ENCODE data around the gene ADARB1.

The ADARB1 gene

GRCh38 chr21:45125357-45125756 lies 51.0 kb downstream of the ADARB1 start:
- H3K27ac ChIP-seq (ENCODE audit: insufficient read depth, low read length, poor library complexity, severe bottlenecking) = no peak overlapping the region
- DNase-seq = no peak
- peaks cover 3% of the 10 kb centered on the region for H3K36me3 ChIP-seq (ENCODE audit: control insufficient read depth, insufficient read depth, low read length)
- no peak overlapping the region for H3K4me3 ChIP-seq (ENCODE audit: insufficient read depth, low read depth, low read length, poor library complexity, severe bottlenecking)
- H3K27me3 ChIP-seq (replicated peaks; ENCODE audit: control insufficient read depth, insufficient read depth, low read length, poor library complexity, severe bottlenecking) = no peaks in the 10 kb centered on the region
- no peaks in the 10 kb centered on the region for H3K4me1 ChIP-seq (ENCODE audit: control insufficient read depth, insufficient read depth, low read length, poor library complexity, severe bottlenecking)
- H3K9me3 ChIP-seq (ENCODE audit: control insufficient read depth, low read length) = no peaks in the 10 kb centered on the region

- Histone ChIP-seq H3K27ac (ENCODE audit: insufficient read depth, low read length, poor library complexity, severe bottlenecking) (no peak overlapping the region), H3K9me3 (ENCODE audit: control insufficient read depth, low read length) (no peaks in the 10 kb centered on the region), H3K27me3 (replicated peaks; ENCODE audit: control insufficient read depth, insufficient read depth, low read length, poor library complexity, severe bottlenecking) (no peaks in the 10 kb centered on the region), H3K4me1 (ENCODE audit: control insufficient read depth, insufficient read depth, low read length, poor library complexity, severe bottlenecking) (no peaks in the 10 kb centered on the region), H3K36me3 (ENCODE audit: control insufficient read depth, insufficient read depth, low read length) (peaks cover 3% of the 10 kb centered on the region), H3K4me3 (ENCODE audit: insufficient read depth, low read depth, low read length, poor library complexity, severe bottlenecking) (no peak overlapping the region)
- no peak for DNase-seq
Observed at GRCh38 chr21:45126204-45126626, 51.8 kb downstream of the ADARB1 start.

DNA sequence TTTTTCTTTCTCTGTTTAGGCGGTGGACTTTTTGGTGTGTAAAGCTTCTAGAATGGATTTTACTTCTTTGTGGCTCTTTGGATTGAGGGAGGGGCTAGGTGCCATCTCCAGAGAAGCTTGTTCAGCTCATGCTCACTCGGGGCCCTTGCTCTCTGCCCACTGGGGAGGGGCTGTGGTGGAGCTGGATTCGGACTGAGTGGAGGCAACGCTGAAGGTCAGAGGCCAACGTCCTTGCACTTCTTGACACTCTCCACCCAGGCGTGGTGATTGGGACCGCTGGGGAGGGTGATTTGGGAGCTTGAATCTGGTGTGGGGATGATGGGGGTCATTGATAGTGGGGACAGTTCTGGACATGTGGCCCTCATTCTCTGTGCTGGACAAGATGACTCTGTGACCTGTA lies 52.6 kb downstream of the ADARB1 start:
- no peak overlapping the region for H3K4me3 ChIP-seq (ENCODE audit: insufficient read depth, low read depth, low read length, poor library complexity, severe bottlenecking)
- H3K9me3 ChIP-seq (ENCODE audit: control insufficient read depth, low read length) = no peaks in the 10 kb centered on the region
- H3K27ac ChIP-seq (ENCODE audit: insufficient read depth, low read length, poor library complexity, severe bottlenecking) = no peak overlapping the region
- H3K4me1 ChIP-seq (ENCODE audit: control insufficient read depth, insufficient read depth, low read length, poor library complexity, severe bottlenecking) = no peaks in the 10 kb centered on the region
- no peaks in the 10 kb centered on the region for H3K27me3 ChIP-seq (replicated peaks; ENCODE audit: control insufficient read depth, insufficient read depth, low read length, poor library complexity, severe bottlenecking)
- no peak for DNase-seq
- H3K36me3 ChIP-seq (ENCODE audit: control insufficient read depth, insufficient read depth, low read length) = peaks cover 3% of the 10 kb centered on the region

GRCh38 chr21:45127937-45128336 lies 53.6 kb downstream of the ADARB1 start:
- Histone ChIP-seq H3K36me3 (ENCODE audit: control insufficient read depth, insufficient read depth, low read length) (peaks cover 3% of the 10 kb centered on the region), H3K27ac (ENCODE audit: insufficient read depth, low read length, poor library complexity, severe bottlenecking) (no peak overlapping the region), H3K9me3 (ENCODE audit: control insufficient read depth, low read length) (no peaks in the 10 kb centered on the region), H3K27me3 (replicated peaks; ENCODE audit: control insufficient read depth, insufficient read depth, low read length, poor library complexity, severe bottlenecking) (no peaks in the 10 kb centered on the region), H3K4me1 (ENCODE audit: control insufficient read depth, insufficient read depth, low read length, poor library complexity, severe bottlenecking) (no peaks in the 10 kb centered on the region), H3K4me3 (ENCODE audit: insufficient read depth, low read depth, low read length, poor library complexity, severe bottlenecking) (no peak overlapping the region)
- no peak for DNase-seq

- no peak overlapping the region for H3K4me3 ChIP-seq (ENCODE audit: insufficient read depth, low read depth, low read length, poor library complexity, severe bottlenecking)
- DNase-seq = peak; percentile 55 to 62 (median 60)
Observed at GRCh38 chr21:45128613-45129188, 54.3 kb downstream of the ADARB1 start.

GRCh38 chr21:45129189-45129923 lies 55.0 kb downstream of the ADARB1 start:
- no peaks in the 10 kb centered on the region for H3K9me3 ChIP-seq (ENCODE audit: control insufficient read depth, low read length)
- DNase-seq = no peak
- no peak overlapping the region for H3K4me3 ChIP-seq (ENCODE audit: insufficient read depth, low read depth, low read length, poor library complexity, severe bottlenecking)
- H3K27me3 ChIP-seq (replicated peaks; ENCODE audit: control insufficient read depth, insufficient read depth, low read length, poor library complexity, severe bottlenecking) = no peaks in the 10 kb centered on the region
- no peaks in the 10 kb centered on the region for H3K36me3 ChIP-seq (ENCODE audit: control insufficient read depth, insufficient read depth, low read length)
- no peaks in the 10 kb centered on the region for H3K4me1 ChIP-seq (ENCODE audit: control insufficient read depth, insufficient read depth, low read length, poor library complexity, severe bottlenecking)
- no peak overlapping the region for H3K27ac ChIP-seq (ENCODE audit: insufficient read depth, low read length, poor library complexity, severe bottlenecking)

More at GRCh38 chr21:45128613-45129188, 54.3 kb downstream of the ADARB1 start:
- no peak overlapping the region for H3K27ac ChIP-seq (ENCODE audit: insufficient read depth, low read length, poor library complexity, severe bottlenecking)
- no peaks in the 10 kb centered on the region for H3K9me3 ChIP-seq (ENCODE audit: control insufficient read depth, low read length)
- H3K4me1 ChIP-seq (ENCODE audit: control insufficient read depth, insufficient read depth, low read length, poor library complexity, severe bottlenecking) = no peaks in the 10 kb centered on the region
- no peaks in the 10 kb centered on the region for H3K27me3 ChIP-seq (replicated peaks; ENCODE audit: control insufficient read depth, insufficient read depth, low read length, poor library complexity, severe bottlenecking)
- peaks cover 3% of the 10 kb centered on the region for H3K36me3 ChIP-seq (ENCODE audit: control insufficient read depth, insufficient read depth, low read length)

GRCh38 chr21:45130324-45130774 lies 56.0 kb downstream of the ADARB1 start:
- DNase-seq = no peak
- Histone ChIP-seq H3K4me1 (ENCODE audit: control insufficient read depth, insufficient read depth, low read length, poor library complexity, severe bottlenecking) (no peaks in the 10 kb centered on the region), H3K27ac (ENCODE audit: insufficient read depth, low read length, poor library complexity, severe bottlenecking) (no peak overlapping the region)

DNA sequence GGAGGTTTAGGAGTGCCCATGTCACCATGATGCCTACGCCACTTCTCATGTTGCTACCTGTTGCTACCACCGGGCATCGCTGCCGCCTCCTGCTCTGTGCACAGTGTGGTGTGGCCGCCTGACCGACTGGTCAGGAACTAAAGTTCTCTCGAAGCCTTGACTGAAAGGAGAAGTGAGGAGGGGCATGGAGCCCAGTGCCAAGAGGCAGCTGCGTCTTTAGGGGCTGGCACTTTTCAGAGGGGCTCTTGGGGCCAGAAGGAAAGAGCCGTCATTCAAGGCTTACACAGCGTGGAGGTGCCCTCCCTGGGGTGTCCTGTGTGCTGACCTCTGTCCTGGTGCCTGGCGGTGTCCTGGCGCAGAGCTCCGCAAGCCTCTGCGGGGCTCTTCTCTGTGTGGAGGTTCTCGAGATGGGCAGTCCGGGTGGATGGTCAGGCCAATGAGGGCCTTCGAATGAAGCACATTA lies 57.2 kb downstream of the ADARB1 start:
- peaks cover 7% of the 10 kb centered on the region for H3K36me3 ChIP-seq (ENCODE audit: control insufficient read depth, insufficient read depth, low read length)
- H3K4me3 ChIP-seq (ENCODE audit: insufficient read depth, low read depth, low read length, poor library complexity, severe bottlenecking) = no peak overlapping the region
- no peak for DNase-seq
- H3K27me3 ChIP-seq (replicated peaks; ENCODE audit: control insufficient read depth, insufficient read depth, low read length, poor library complexity, severe bottlenecking) = no peaks in the 10 kb centered on the region
- H3K4me1 ChIP-seq (ENCODE audit: control insufficient read depth, insufficient read depth, low read length, poor library complexity, severe bottlenecking) = no peaks in the 10 kb centered on the region
- H3K9me3 ChIP-seq (ENCODE audit: control insufficient read depth, low read length) = no peaks in the 10 kb centered on the region
- H3K27ac ChIP-seq (ENCODE audit: insufficient read depth, low read length, poor library complexity, severe bottlenecking) = no peak overlapping the region

More at GRCh38 chr21:45130324-45130774, 56.0 kb downstream of the ADARB1 start:
- no peaks in the 10 kb centered on the region for H3K27me3 ChIP-seq (replicated peaks; ENCODE audit: control insufficient read depth, insufficient read depth, low read length, poor library complexity, severe bottlenecking)
- H3K4me3 ChIP-seq (ENCODE audit: insufficient read depth, low read depth, low read length, poor library complexity, severe bottlenecking) = no peak overlapping the region
- H3K9me3 ChIP-seq (ENCODE audit: control insufficient read depth, low read length) = no peaks in the 10 kb centered on the region
- peaks cover 7% of the 10 kb centered on the region for H3K36me3 ChIP-seq (ENCODE audit: control insufficient read depth, insufficient read depth, low read length)

DNA sequence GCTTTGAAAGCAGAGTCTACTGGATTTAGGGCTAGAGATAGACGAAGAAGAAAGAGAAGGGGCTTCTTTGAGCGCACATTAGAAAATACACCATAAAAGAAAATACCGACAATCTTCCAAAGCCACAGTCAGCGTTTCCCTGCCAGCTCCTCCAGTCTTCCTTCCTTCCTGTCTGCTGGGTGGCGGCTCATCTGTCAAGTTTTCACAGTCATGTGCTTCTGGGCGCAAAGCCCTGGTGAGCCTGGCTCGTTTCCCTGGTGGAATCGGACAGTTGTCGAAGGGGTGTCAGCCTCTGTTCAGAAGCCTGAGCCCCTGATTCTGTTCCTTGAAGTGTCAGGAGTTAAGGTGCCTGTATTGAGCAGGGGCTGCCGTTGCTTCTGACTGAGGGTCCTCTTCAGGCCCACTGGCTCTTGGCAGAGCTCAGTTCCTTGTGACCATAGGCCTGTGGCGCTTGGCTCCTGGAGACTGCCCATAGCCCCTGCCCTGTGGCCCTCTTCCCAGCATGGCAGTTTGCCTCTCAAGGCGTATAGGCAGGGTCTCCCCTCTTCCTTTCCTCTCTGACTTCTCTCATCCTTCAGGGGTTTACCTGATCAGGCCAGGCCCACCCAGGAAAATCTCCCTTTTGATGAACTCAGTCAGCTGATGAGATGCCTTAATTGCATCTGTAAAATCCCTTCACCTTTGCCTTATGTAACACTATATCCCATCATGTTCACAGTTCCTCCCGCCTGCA lies 58.6 kb downstream of the ADARB1 start:
- no peaks in the 10 kb centered on the region for H3K4me1 ChIP-seq (ENCODE audit: control insufficient read depth, insufficient read depth, low read length, poor library complexity, severe bottlenecking)
- no peak overlapping the region for H3K4me3 ChIP-seq (ENCODE audit: insufficient read depth, low read depth, low read length, poor library complexity, severe bottlenecking)
- H3K27me3 ChIP-seq (replicated peaks; ENCODE audit: control insufficient read depth, insufficient read depth, low read length, poor library complexity, severe bottlenecking) = no peaks in the 10 kb centered on the region
- no peak overlapping the region for H3K27ac ChIP-seq (ENCODE audit: insufficient read depth, low read length, poor library complexity, severe bottlenecking)
- H3K36me3 ChIP-seq (ENCODE audit: control insufficient read depth, insufficient read depth, low read length) = peaks cover 7% of the 10 kb centered on the region
- DNase-seq = no peak
- no peaks in the 10 kb centered on the region for H3K9me3 ChIP-seq (ENCODE audit: control insufficient read depth, low read length)
